Neuronal stem cell (in vitro differentiated cells): ENCODE results near the gene HYAL1.

Source experiments
- DNase-seq: peaks from one replicate; pipeline ENCODE4 v3.0.0-alpha.2; 2013; ENCODE audit warnings: low spot score
- H2AFZ ChIP-seq: one replicate; pipeline ENCODE4 v1.6.1; 2013; ENCODE audit warnings: mild to moderate bottlenecking, low read length, inconsistent platforms
- H2AK5ac ChIP-seq: 2 replicates; pipeline ENCODE4 v1.6.1; 2013; ENCODE audit warnings: low read depth, mild to moderate bottlenecking, inconsistent platforms, low read length, moderate library complexity, mixed read lengths
- H2BK120ac ChIP-seq: 2 replicates; pipeline ENCODE4 v1.6.1; 2013; ENCODE audit warnings: low read depth, mild to moderate bottlenecking, inconsistent platforms, low read length, moderate library complexity, mixed read lengths
- H2BK12ac ChIP-seq: one replicate; pipeline ENCODE4 v1.6.1; 2013; ENCODE audit warnings: low read length, inconsistent platforms
- H2BK15ac ChIP-seq: 2 replicates; pipeline ENCODE4 v1.6.1; 2013; ENCODE audit warnings: mild to moderate bottlenecking, low read length, inconsistent platforms, mixed read lengths
- H2BK5ac ChIP-seq: one replicate; pipeline ENCODE4 v1.6.1; 2013; ENCODE audit warnings: inconsistent platforms, mild to moderate bottlenecking, low read length, moderate library complexity
- H3K14ac ChIP-seq: one replicate; pipeline ENCODE4 v1.6.1; 2013; ENCODE audit warnings: low read length, inconsistent platforms
- H3K18ac ChIP-seq: 2 replicates; pipeline ENCODE4 v1.6.1; 2013; ENCODE audit warnings: low read length, inconsistent platforms
- H3K23ac ChIP-seq: 2 replicates; pipeline ENCODE4 v1.6.1; 2013; ENCODE audit warnings: low read depth, mild to moderate bottlenecking, mixed read lengths, low read length, inconsistent platforms; ENCODE audit not compliant: poor library complexity
- H3K27ac ChIP-seq: replicated peaks from 3 replicates; pipeline ENCODE4 v1.5.1; 2013; ENCODE audit warnings: low read length, inconsistent platforms
- H3K27me3 ChIP-seq, 3 experiments: 2 replicates each; pipeline ENCODE4 v1.6.1; 2013; ENCODE audit warnings: low read length in 3 of 3, mild to moderate bottlenecking in 2 of 3, inconsistent platforms in 1 of 3, low read depth in 1 of 3, mixed read lengths in 1 of 3, moderate library complexity in 1 of 3; ENCODE audit not compliant: control insufficient read depth in 3 of 3, insufficient read depth in 3 of 3
- H3K36me3 ChIP-seq, 2 donors: replicated peaks in 1 of 2; 2 replicates each; pipeline ENCODE4 v1.6.1; 2013; ENCODE audit warnings: low read length in 2 of 2; ENCODE audit not compliant: control insufficient read depth in 2 of 2, insufficient read depth in 2 of 2
- H3K4ac ChIP-seq: 2 replicates; pipeline ENCODE4 v1.6.1; 2013; ENCODE audit warnings: inconsistent platforms, mild to moderate bottlenecking, low read length, moderate library complexity
- H3K4me1 ChIP-seq, 2 donors: 1 replicate in 1 of 2; 2 replicates in 1 of 2; pipeline ENCODE4 v1.6.1; 2013; ENCODE audit warnings: low read length in 2 of 2, low read depth in 1 of 2; ENCODE audit not compliant: control insufficient read depth in 2 of 2, insufficient read depth in 1 of 2
- H3K4me2 ChIP-seq: one replicate; pipeline ENCODE4 v1.6.1; 2013; ENCODE audit warnings: mild to moderate bottlenecking, low read length, inconsistent platforms; ENCODE audit not compliant: insufficient read depth, poor library complexity, severe bottlenecking
- H3K4me3 ChIP-seq, 2 donors: 2 replicates each; pipeline ENCODE4 v1.5.1; 2013; ENCODE audit warnings: low read length in 2 of 2, mild to moderate bottlenecking in 2 of 2, inconsistent platforms in 1 of 2, moderate library complexity in 1 of 2
- H3K79me1 ChIP-seq: one replicate; pipeline ENCODE4 v1.6.1; 2013; ENCODE audit warnings: low read depth, mild to moderate bottlenecking, inconsistent platforms, low read length, moderate library complexity
- H3K9ac ChIP-seq: one replicate; pipeline ENCODE4 v1.6.1; 2013; ENCODE audit warnings: mild to moderate bottlenecking, low read depth, low read length, inconsistent platforms; ENCODE audit not compliant: poor library complexity
- H3K9me3 ChIP-seq, 2 donors: replicated peaks in 1 of 2; 2 replicates each; pipeline versions ENCODE3 to v1.6.1; 2013; ENCODE audit warnings: low read length in 2 of 2, mild to moderate bottlenecking in 2 of 2, inconsistent platforms in 1 of 2, low read depth in 1 of 2, mixed read lengths in 1 of 2, moderate library complexity in 1 of 2; ENCODE audit not compliant: control insufficient read depth in 2 of 2, insufficient read depth in 1 of 2
- H4K8ac ChIP-seq: one replicate; pipeline ENCODE4 v1.6.1; 2013; ENCODE audit warnings: low read depth, mild to moderate bottlenecking, inconsistent platforms, low read length, moderate library complexity
- H4K91ac ChIP-seq: one replicate; pipeline ENCODE4 v1.6.1; 2013; ENCODE audit warnings: low read length, low read depth, mild to moderate bottlenecking, inconsistent platforms; ENCODE audit not compliant: poor library complexity
- WGBS, 2 donors: extraction: QIAGEN DNeasy Blood & Tissue Kit; methylation state at CpG; one replicate each; pipeline ENCODE4 v1.1.7; 2013; ENCODE audit warnings: missing lambda C conversion rate in 2 of 2, mixed read lengths in 1 of 2; ENCODE audit not compliant: insufficient read length in 2 of 2, insufficient replicate concordance in 1 of 2; ENCODE audit errors: extremely low coverage in 2 of 2; 5-methylcytosine and 5-hydroxymethylcytosine counted together

The HYAL1 gene

GRCh38 chr3:50341996-50342650, 38.7 kb upstream of the HYAL1 start:
- H3K27ac ChIP-seq, result no peak overlapping the region
- no peak for DNase-seq
- H2BK5ac ChIP-seq, result no peak overlapping the region
- H2BK12ac ChIP-seq, result no peak overlapping the region
- H4K91ac ChIP-seq, result no peak overlapping the region
- no peak overlapping the region for H4K8ac ChIP-seq
- peak overlapping the region; percentile 4 for H3K23ac ChIP-seq
- H3K18ac ChIP-seq, result no peak overlapping the region
- no CpG with 5 or more reads among the region's 13 CpGs for WGBS, 2 donors
- no peaks in the 10 kb centered on the region for H3K36me3 ChIP-seq
- no peak overlapping the region for H3K4me2 ChIP-seq
- peak overlapping the region; percentile 10 for H3K9ac ChIP-seq
- no peak overlapping the region for H3K14ac ChIP-seq
- peaks cover 16 to 70% (median 56%) of the 10 kb centered on the region in 3 experiments for H3K27me3 ChIP-seq
- peak overlapping the region; percentile 66 for H2BK15ac ChIP-seq
- peak overlapping the region; percentile 33 for H2AK5ac ChIP-seq
- no peak overlapping the region for H2BK120ac ChIP-seq
- no peak overlapping the region for H3K4ac ChIP-seq
- H3K79me1 ChIP-seq, result no peaks in the 10 kb centered on the region
- H3K4me3 ChIP-seq, result no peak overlapping the region
- H3K9me3 ChIP-seq, result peaks cover 2 to 6% of the 10 kb centered on the region in 2 donors
- no peak overlapping the region for H2AFZ ChIP-seq
- peaks cover 3 to 12% of the 10 kb centered on the region in 2 donors for H3K4me1 ChIP-seq

DNA sequence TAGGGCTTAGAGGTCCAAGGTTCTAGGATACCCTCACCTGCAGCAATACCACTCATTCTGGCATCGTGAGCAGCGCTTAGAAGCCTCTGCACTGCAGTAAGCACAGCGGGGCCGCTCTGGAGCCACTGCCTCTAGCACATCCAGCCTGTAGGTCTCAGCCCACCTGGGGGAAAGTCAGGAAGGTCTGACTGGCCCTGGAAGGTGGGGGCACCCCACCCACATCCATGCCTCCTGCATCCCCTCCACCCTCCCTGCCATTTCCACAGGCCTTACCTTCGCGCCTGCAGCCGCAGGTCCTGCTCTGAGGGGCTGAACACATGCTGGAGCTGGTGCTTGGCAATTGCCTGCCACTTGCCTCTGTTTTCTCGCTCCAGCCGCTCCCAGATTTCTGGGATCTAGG, 38.2 kb upstream of the HYAL1 start:
- H3K4me1 ChIP-seq, result peaks cover 5 to 12% of the 10 kb centered on the region in 2 donors
- H3K27me3 ChIP-seq, result peaks cover 16 to 70% (median 56%) of the 10 kb centered on the region in 3 experiments
- H3K14ac ChIP-seq, result peak overlapping the region; percentile 15
- H2BK120ac ChIP-seq, result no peak overlapping the region
- no peak overlapping the region for H4K91ac ChIP-seq
- no peak overlapping the region for H2BK12ac ChIP-seq
- H2AFZ ChIP-seq, result no peak overlapping the region
- H4K8ac ChIP-seq, result no peak overlapping the region
- H3K4me2 ChIP-seq, result no peak overlapping the region
- H3K9me3 ChIP-seq, result peaks cover 2 to 6% of the 10 kb centered on the region in 2 donors
- DNase-seq, result no peak
- no peak overlapping the region for H3K4ac ChIP-seq
- H3K9ac ChIP-seq, result no peak overlapping the region
- H2BK15ac ChIP-seq, result no peak overlapping the region
- no peak overlapping the region for H3K27ac ChIP-seq
- no CpG with 5 or more reads among the region's 9 CpGs for WGBS, 2 donors
- H3K4me3 ChIP-seq, result no peak overlapping the region
- no peaks in the 10 kb centered on the region for H3K36me3 ChIP-seq
- H3K18ac ChIP-seq, result no peak overlapping the region
- H2AK5ac ChIP-seq, result no peak overlapping the region
- H3K79me1 ChIP-seq, result peaks cover 2% of the 10 kb centered on the region
- H2BK5ac ChIP-seq, result peak overlapping the region; percentile 27
- no peak overlapping the region for H3K23ac ChIP-seq

DNA sequence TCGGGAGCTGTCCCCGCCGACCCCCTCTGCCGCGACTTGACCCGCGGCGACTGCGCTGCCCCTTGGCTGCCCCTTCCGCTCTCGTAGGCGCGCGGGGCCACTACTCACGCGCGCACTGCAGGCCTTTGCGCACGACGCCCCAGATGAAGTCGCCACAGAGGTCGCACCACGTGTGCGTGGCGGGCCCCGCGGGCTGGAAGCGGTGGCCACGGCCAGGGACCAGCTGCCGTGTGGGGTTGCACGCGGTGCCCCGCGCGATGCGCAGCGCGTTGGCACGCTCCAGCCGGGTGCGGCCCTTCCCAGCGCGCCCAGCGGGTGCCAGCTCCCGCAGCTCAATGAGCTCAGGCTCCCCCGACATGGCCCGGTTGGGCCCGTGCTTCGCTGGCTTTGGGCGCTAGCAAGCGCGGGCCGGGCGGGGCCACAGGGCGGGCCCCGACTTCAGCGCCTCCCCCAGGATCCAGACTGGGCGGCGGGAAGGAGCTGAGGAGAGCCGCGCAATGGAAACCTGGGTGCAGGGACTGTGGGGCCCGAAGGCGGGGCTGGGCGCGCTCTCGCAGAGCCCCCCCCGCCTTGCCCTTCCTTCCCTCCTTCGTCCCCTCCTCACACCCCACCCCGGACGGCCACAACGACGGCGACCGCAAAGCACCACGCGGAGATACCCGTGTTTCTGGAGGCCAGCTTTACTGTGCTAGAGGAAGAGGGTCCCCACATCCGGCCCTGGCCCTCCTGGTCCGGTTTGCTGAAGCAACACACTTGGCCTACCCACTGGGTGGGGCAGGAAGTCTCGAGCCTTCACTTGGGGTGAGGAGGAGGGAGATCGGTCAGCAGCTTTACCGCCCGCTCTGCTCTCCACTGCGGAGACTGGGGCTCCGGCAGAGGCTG, 37.3 kb upstream of the HYAL1 start, which contains the start of gene RASSF1:
RASSF1 (minus strand) TSS at position 389 of the 882 bp plus-strand sequence; CDS start at position 358, 31 bp downstream.
- H3K27me3 ChIP-seq, result peaks cover 16 to 67% (median 56%) of the 10 kb centered on the region in 3 experiments
- peak within 1 kb of the TSS; percentile 47 for H3K14ac ChIP-seq
- peak within 1 kb of the TSS in 1 of 2 donors; percentile 71 for H3K4me3 ChIP-seq
- H3K27ac ChIP-seq, result no peak within 1 kb of the TSS
- peaks cover 0 to 3% of the 10 kb centered on the region in 2 donors for H3K36me3 ChIP-seq
- H4K8ac ChIP-seq, result no peak within 1 kb of the TSS
- H4K91ac ChIP-seq, result no peak within 1 kb of the TSS
- H3K18ac ChIP-seq, result peak within 1 kb of the TSS; percentile 93
- H3K4me1 ChIP-seq, result peaks cover 13 to 17% of the 10 kb centered on the region in 2 donors
- peak within 1 kb of the TSS; percentile 65 for H2AK5ac ChIP-seq
- no peak for DNase-seq
- H3K4me2 ChIP-seq, result peak within 1 kb of the TSS; percentile 58
- no peak within 1 kb of the TSS for H3K4ac ChIP-seq
- H2BK120ac ChIP-seq, result no peak within 1 kb of the TSS
- WGBS, 2 donors, result no CpG with 5 or more reads among the region's 85 CpGs
- H2BK12ac ChIP-seq, result peak within 1 kb of the TSS; percentile 47
- H3K9ac ChIP-seq, result peak within 1 kb of the TSS; percentile 82
- H2AFZ ChIP-seq, result peak within 1 kb of the TSS; percentile 69
- H3K9me3 ChIP-seq, result peaks cover 2 to 6% of the 10 kb centered on the region in 2 donors
- peak within 1 kb of the TSS; percentile 46 for H2BK15ac ChIP-seq
- peak within 1 kb of the TSS; percentile 83 for H3K23ac ChIP-seq
- peaks cover 5% of the 10 kb centered on the region for H3K79me1 ChIP-seq
- peak within 1 kb of the TSS; percentile 27 for H2BK5ac ChIP-seq

- peak overlapping the region; percentile 83 for H3K23ac ChIP-seq
- H2AFZ ChIP-seq, result peak overlapping the region; percentile 69
- H3K18ac ChIP-seq, result peak overlapping the region; percentile 93
- H2BK15ac ChIP-seq, result no peak overlapping the region
- H3K27ac ChIP-seq, result no peak overlapping the region
- peak overlapping the region; percentile 65 for H2AK5ac ChIP-seq
- peak overlapping the region; percentile 47 for H3K14ac ChIP-seq
- peaks cover 6% of the 10 kb centered on the region for H3K79me1 ChIP-seq
- no CpG with 5 or more reads among the region's 9 CpGs for WGBS, 2 donors
- peaks cover 16 to 61% (median 54%) of the 10 kb centered on the region in 3 experiments for H3K27me3 ChIP-seq
- H3K36me3 ChIP-seq, result peaks cover 0 to 9% of the 10 kb centered on the region in 2 donors
- no peak overlapping the region for H2BK12ac ChIP-seq
- peak overlapping the region; percentile 58 for H3K4me2 ChIP-seq
- no peak overlapping the region for H4K91ac ChIP-seq
- no peak overlapping the region for H2BK120ac ChIP-seq
- H4K8ac ChIP-seq, result no peak overlapping the region
- H3K4me3 ChIP-seq, result no peak overlapping the region
- H2BK5ac ChIP-seq, result no peak overlapping the region
- H3K4me1 ChIP-seq, result peaks cover 14 to 15% of the 10 kb centered on the region in 2 donors
- no peak for DNase-seq
- H3K4ac ChIP-seq, result no peak overlapping the region
- peak overlapping the region; percentile 82 for H3K9ac ChIP-seq
- H3K9me3 ChIP-seq, result peaks cover 2 to 6% of the 10 kb centered on the region in 2 donors
Measured at GRCh38 chr3:50340147-50340447, 36.7 kb upstream of the HYAL1 start.
